ENCODE results near the gene PALM2AKAP2.

Gene PALM2AKAP2

DNA sequence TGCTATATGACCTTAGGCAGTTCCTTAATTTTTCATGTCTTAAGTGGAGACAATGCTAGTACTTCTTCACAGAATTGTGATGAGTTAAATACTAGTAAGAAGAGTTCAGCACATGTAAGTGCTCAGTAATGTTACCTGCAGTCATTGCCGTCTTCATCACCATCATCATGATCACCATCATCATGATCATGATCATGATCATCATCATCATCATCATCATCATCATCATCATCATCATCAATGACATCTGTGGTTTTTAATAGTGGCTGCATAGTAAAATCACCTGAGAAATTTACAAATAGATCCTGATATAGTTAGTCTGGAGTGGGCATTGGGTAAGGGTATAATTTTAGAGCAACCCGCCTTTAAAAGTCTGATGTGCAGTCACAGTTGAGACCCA, 14.7 kb upstream of the PALM2AKAP2 start:
- TF ChIP-seq POLR2A (IDR thresholded peaks at IDR 0.05; ENCODE audit: low read length) = no peak
- no peak for TF ChIP-seq GATA1 (IDR thresholded peaks at IDR 0.05; ENCODE audit: low read depth, low read length)
- DNase-seq = no peak

- DNase-seq = no peak
- TF ChIP-seq POLR2A (IDR thresholded peaks at IDR 0.05; ENCODE audit: low read length) = no peak
- no peak for TF ChIP-seq GATA1 (IDR thresholded peaks at IDR 0.05; ENCODE audit: low read depth, low read length)
Observed at GRCh38 chr9:109765830-109766229, 14.2 kb upstream of the PALM2AKAP2 start.

DNA sequence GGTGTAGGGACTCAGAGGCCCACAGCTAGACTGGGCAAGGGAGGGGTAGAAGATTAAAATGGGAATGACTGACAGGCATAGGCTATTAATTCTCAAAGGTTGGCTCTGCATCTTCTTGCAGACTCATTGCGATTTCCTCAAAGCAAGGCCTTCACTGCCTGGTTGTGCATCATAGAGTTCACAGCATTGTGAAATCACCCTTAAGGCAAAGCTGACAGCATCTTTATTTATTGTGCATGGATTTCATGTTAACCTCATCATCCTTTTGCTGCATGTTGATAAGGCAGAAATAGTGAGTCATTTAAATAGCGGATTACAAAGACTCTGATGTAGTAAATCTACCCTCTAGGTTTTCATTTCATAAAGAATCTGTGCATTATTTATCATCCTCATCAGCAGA, 13.6 kb upstream of the PALM2AKAP2 start:
- no peak for TF ChIP-seq POLR2A (IDR thresholded peaks at IDR 0.05; ENCODE audit: low read length)
- no peak for TF ChIP-seq GATA1 (IDR thresholded peaks at IDR 0.05; ENCODE audit: low read depth, low read length)
- no peak for DNase-seq

DNA sequence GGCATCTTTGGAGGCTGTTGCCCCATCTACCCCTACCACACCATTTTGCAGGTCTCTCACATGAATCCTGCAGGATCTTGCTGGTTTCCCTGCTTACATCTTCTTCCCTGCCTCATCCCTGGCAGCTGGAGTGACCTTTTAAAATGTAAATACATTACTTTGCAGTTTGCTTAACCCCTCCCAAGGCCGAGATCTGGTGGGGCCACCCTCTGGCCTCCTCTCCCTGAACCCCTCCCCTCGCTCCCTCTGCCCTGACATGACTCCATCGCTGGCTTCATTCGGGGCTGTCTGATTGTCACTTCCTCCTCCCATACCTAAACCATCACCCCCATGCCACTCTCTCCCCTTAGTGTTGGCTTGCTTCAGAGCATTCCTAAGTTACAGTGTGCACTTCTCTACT, 12.6 kb upstream of the PALM2AKAP2 start:
- TF ChIP-seq GATA1 (IDR thresholded peaks at IDR 0.05; ENCODE audit: low read depth, low read length) (no peak), POLR2A (IDR thresholded peaks at IDR 0.05; ENCODE audit: low read length) (no peak)

GRCh38 chr9:109767814-109768213, 12.2 kb upstream of the PALM2AKAP2 start:
- no peak for TF ChIP-seq POLR2A (IDR thresholded peaks at IDR 0.05; ENCODE audit: low read length)
- no peak for TF ChIP-seq GATA1 (IDR thresholded peaks at IDR 0.05; ENCODE audit: low read depth, low read length)
- no peak for DNase-seq

More for the DNA sequence above, 12.6 kb upstream of the PALM2AKAP2 start:
- no peak for DNase-seq

- DNase-seq = no peak
- TF ChIP-seq GATA1 (IDR thresholded peaks at IDR 0.05; ENCODE audit: low read depth, low read length) (no peak), POLR2A (IDR thresholded peaks at IDR 0.05; ENCODE audit: low read length) (no peak)
Observed at GRCh38 chr9:109769250-109769649, 10.7 kb upstream of the PALM2AKAP2 start.

- no peak for TF ChIP-seq GATA1 (IDR thresholded peaks at IDR 0.05; ENCODE audit: low read depth, low read length)
- TF ChIP-seq POLR2A (IDR thresholded peaks at IDR 0.05; ENCODE audit: low read length) = no peak
Observed at GRCh38 chr9:109770101-109770500, 9.9 kb upstream of the PALM2AKAP2 start.

DNA sequence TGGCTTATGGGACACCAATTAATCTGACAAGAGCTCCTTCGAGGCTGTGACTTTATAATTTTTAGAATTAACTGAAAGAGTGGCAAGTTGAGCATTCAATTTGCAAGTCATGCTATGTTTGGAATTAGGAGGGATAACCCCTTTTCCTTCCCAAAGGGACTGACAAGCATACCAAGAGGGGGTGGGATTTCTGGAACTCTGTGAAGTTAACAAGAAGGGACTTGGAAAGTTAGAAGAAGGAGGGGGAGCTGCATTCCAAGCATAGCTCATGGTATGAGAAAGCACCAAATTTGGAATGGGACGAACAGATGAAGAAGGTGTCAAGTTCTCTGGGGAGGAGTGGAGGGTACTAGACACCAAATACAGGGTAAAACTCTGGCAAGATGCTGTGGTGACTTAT, 8.9 kb upstream of the PALM2AKAP2 start:
- TF ChIP-seq GATA1 (IDR thresholded peaks at IDR 0.05; ENCODE audit: low read depth, low read length) (no peak), POLR2A (IDR thresholded peaks at IDR 0.05; ENCODE audit: low read length) (no peak)
- no peak for DNase-seq

More at GRCh38 chr9:109770101-109770500, 9.9 kb upstream of the PALM2AKAP2 start:
- DNase-seq = no peak

GRCh38 chr9:109771796-109772531, 8.0 kb upstream of the PALM2AKAP2 start:
- TF ChIP-seq POLR2A (IDR thresholded peaks at IDR 0.05; ENCODE audit: low read length) (no peak), GATA1 (IDR thresholded peaks at IDR 0.05; ENCODE audit: low read depth, low read length) (no peak)
- DNase-seq = no peak

DNA sequence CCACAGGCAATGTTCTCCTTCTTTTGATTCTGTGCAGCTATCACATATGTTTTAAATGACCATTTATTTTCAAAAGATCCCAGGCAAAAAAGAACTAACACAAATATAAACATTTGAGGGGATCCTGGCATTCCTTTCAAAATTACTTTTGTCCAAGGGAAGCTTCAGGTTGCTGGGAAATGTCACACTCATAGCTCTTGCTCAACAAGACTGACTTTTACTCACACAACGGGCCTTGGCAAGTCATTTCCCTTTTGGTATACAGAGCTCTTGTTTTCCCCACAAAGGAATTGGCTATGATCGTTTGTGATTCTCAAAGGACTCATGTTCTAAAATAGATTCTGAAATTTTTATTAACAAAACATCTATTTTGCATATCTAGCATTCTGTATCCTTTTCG, 4.5 kb upstream of the PALM2AKAP2 start:
- no peak for DNase-seq

DNA sequence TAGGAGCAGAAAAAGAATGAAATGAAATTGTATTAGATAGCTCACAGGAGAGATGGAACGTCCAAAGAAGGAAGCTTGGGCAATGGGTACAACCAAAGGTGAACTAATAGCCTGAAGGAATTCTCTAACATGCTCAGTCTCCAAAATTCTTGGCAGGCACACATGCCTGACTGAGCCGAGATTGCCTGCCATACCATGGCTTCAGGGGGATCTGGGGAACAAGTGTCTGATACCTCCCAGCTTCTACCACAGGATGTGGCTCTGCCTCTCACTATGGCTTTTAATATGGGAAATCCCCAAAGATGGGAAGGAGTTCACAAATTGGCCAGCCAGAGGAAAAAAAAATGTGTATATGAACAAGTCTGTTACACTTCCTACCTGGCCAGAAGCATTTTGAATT, 3.6 kb upstream of the PALM2AKAP2 start:
- TF ChIP-seq GATA1 (IDR thresholded peaks at IDR 0.05; ENCODE audit: low read depth, low read length) = no peak
- TF ChIP-seq POLR2A (IDR thresholded peaks at IDR 0.05; ENCODE audit: low read length) = no peak
- no peak for DNase-seq

More for the DNA sequence above, 4.5 kb upstream of the PALM2AKAP2 start:
- TF ChIP-seq GATA1 (IDR thresholded peaks at IDR 0.05; ENCODE audit: low read depth, low read length) (no peak), POLR2A (IDR thresholded peaks at IDR 0.05; ENCODE audit: low read length) (no peak)

DNA sequence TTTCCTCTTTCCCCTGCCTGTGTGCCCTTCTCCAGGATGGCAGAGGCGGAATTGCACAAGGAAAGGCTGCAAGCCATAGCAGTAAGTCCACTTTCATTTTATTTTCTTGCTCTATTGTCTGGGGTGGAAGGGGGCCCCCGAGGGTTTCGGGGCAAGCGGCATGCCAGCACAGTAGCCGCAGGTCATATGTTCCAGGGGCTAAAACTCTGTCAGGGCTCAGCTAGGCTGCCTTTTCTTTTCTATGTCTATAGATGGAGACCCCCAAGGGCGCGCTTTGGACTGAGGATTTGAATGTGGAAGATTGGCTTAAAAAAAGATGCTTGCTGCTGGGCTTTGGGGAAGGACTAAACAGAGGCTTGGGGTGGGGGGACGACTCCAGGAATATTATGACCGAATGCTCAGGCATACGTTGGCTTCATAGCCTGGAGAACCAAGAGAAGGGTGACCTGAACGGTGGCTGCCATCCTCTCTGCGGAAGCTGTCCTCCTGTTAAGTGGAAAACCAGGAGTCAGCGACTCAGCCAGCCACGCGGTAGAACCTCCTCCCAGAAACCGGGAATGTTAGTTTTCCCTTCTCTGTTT, 545 bp downstream of the PALM2AKAP2 start:
- TF ChIP-seq GATA1 (IDR thresholded peaks at IDR 0.05; ENCODE audit: low read depth, low read length) = no peak
- no peak for TF ChIP-seq POLR2A (IDR thresholded peaks at IDR 0.05; ENCODE audit: low read length)
- DNase-seq = no peak

DNA sequence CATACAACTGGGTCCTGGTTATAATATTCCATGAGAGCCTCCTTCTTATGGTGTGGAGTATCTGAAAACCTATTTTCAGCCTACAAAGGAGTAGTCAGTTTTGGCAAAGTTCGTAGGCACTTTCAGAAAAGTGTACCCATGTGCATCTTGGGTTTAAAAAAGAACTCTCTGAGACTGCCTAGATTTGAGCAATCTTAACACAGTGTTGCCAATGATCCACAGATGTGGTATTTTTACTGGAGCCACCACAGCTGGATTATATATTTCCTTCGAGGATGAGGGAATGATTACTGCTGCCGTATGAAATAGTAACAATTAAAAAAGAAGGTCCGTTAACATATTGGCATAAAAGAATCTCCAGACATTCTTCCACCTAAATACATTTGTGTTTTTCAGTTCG, 1.1 kb downstream of the PALM2AKAP2 start:
- no peak for DNase-seq
- no peak for TF ChIP-seq POLR2A (IDR thresholded peaks at IDR 0.05; ENCODE audit: low read length)

DNA sequence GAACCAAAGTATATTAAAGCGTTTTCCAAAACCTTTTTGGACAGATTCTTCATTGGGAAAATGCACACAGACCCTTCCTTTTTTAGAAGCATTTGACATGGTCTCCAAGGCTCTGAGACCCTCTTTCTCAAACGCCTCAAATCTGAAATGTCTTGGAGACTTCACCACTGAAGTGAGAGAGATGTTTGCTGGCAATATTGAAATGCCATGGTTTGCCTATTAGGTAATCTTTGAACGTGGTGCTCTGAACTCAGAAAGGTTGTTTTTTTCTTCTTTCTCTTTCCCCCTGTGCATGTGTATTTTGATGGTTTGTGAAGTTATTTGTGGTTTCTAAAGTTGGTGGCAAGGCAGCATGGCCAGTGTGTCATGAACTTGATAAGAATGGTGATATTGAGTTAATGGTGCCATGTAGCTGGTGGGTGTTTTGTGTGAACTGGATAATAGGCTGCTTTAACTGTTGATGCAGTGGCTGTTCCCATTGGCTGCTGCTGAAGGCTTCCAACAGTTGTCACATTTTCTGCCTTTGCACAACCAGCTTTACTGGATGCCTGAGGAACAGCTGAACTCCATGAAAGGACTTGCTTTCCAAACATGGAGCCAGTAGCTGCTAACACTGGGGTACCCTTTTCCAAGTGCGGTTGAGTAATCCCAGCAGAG, 1.7 kb downstream of the PALM2AKAP2 start:
- no peak for DNase-seq

DNA sequence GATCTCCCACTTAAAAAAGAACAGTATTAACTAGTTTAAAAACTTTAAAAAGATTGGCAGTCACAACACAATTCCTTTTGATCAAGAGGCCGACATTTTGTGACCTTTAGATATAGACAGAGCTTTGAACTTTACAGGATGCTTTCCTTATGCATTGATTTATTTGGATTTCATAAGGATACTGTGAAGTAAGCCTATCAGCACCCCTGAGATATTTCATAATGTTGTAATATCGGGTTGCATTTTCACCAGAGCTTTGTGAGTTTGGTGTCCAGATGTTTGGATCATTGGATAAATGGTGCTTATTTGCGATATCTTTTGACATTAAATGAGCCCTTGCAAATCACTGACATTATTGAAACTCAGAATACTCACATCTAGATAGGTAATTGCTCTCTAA, 7.7 kb downstream of the PALM2AKAP2 start:
- TF ChIP-seq GATA1 (IDR thresholded peaks at IDR 0.05; ENCODE audit: low read depth, low read length) (no peak), POLR2A (IDR thresholded peaks at IDR 0.05; ENCODE audit: low read length) (no peak)
- no peak for DNase-seq

More for the DNA sequence above, 1.7 kb downstream of the PALM2AKAP2 start:
- no peak for TF ChIP-seq GATA1 (IDR thresholded peaks at IDR 0.05; ENCODE audit: low read depth, low read length)
- no peak for TF ChIP-seq POLR2A (IDR thresholded peaks at IDR 0.05; ENCODE audit: low read length)
